DMS 273 treated with DMSO at 0.1 percent for 48 hours (cell line): Measurements from ENCODE around the gene BTBD18.
"Not testable (repeated sequence)": the region's sequence is repeated elsewhere in the genome, so short reads cannot be mapped to it uniquely, and the experiment has no call there.

ENCODE experiments used
- DNase-seq: peaks from one replicate; lab custom pipeline; 2025; lab: John Stamatoyannopoulos, UW

The BTBD18 gene

DNA sequence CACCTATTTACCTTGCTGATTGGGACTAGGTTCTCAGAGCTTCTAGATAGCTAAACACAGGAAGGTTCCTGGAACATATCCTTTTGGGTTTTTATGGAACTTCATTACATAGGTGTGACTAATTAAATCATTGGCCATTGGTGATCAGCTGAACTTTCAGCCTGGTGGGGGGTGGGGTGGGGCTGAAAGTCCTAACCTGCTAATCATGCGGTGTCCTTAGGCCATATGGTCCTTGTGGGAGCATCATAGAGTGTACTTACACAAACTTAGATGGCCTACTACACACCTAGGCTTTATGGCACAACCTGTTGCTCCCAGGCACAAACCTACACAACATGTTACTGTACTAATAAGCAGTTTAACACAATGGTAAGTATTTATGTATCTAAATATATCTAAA lies 19.0 kb downstream of the BTBD18 start:
- DNase-seq: no peak

- DNase-seq: no peak
These were observed 22.1 kb downstream of the BTBD18 start for GRCh38 chr11:57729479-57729878.

- DNase-seq: no peak
These were observed 22.8 kb downstream of the BTBD18 start for GRCh38 chr11:57728829-57729228.

DNA sequence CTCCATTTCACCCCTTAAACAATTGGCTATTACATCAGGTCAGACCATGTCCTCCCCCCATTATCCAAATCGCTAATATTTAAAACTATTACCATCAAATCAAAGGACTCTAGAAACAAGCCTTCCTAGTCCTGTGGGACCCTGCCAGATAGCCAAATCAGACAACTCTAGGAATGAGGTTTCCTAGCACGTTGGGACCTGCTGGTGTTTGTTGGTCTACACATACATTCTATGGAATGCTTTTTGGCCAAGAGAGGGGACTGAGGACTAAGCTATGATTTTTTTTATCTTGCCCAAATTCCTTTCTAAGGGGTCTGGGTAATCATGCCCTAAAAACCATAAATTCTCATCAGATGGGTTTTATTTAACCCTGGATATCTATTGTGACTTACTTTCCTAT lies 24.4 kb downstream of the BTBD18 start:
- no peak for DNase-seq

- not testable (repeated sequence) for DNase-seq
These were observed 34.9 kb downstream of the BTBD18 start for GRCh38 chr11:57716726-57717125.

DNA sequence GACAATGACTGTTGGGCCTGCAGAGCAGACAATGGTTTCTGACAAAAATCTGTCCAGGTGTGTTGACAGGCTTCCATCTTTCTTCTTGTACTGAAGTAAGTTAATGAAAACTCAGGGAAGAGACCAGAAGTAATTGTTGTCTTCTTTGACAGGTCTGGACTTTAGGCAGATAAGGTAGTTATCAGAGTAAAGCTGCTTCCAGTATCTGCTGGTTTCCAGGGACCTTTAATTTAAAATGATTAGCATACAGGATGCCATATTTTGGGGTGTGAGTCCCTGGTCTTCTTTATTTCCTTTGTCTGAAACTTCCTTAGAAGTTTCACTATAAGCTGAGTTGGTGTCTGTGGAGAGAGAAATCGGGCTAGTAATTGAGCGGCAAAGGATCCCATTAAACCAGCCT lies 37.8 kb downstream of the BTBD18 start:
- DNase-seq: no peak

DNA sequence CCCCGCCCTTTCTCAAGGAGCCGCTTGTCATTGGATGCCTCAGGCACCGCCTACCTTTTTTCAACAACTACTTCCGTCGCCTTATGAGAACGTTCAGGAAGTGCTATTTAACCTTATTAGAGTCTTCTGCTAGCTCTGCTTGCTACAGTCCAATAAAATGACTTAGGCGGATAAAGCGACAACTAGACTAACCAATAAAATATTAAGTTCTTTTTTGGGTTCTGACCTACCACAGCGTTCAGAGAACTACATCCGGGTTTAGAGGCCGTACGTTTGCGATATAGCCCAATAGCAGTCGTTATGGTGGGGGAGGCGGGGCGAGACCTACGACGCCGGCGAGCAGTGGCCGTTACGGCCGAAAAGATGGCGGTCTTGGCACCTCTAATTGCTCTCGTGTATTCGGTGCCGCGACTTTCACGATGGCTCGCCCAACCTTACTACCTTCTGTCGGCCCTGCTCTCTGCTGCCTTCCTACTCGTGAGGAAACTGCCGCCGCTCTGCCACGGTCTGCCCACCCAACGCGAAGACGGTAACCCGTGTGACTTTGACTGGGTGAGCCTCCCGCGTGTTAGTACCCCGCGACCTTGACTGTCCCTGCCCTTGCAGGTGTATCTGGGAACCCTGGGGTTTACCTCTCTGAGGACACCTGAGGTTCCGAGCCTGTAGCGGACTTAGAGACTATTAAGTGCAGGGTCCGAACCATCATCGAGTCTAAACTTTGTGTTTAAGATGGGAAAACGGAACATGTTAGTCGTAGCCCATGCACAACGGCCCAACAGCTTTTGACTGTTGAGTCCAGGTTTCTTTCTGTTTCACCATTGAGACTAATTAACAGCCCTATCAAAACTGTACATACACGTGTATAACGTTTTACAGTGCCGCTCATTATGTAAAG lies 39.1 kb downstream of the BTBD18 start, which contains the start of gene TMX2:
TSS of gene TMX2 (plus strand) at position 338 of the 895 bp plus-strand sequence. CDS start at position 364, 26 bp downstream.
- peak; percentile 97 for DNase-seq

DNA sequence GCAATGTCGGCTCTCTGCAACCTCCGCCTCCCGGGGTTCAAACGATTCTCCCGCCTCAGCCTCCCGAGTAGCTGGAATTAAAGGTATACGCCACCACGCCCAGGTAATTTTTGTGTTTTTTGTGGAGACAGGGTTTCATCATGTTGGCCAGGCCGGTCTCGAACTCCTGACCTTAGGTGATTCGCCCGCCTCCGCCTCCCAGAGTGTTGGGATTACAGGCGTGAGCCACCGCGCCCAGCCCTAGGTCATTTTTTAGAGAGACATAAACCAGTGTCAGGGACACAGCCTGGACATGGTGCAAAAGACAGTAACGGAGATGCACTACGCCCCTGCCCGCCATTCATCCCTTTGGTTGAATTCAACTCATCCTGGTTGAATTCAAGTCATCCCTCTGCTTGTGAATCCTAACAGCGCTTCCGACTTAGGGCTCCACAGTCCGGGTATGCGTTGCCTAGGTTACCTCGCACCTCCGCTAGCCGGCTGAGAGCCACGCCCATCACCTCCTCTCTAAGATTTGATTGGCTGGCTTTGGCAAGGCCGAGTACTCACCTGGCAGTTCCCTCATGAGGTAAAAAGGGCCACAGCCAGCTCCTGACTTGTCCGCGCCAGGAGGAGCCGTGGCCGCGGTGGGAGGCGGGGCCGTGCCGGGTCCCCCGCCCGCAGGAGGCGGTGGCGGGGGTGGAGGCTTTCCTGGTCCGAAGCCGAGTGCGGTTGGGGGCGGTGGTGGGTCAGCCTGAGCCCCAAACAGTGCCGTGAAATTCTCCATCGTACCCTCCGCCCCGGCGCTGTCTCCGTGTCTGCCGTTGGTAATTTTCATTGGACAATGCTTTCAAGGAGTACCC lies 40.0 kb downstream of the BTBD18 start, which contains the start of gene MED19:
TSS of gene MED19 (minus strand) at position 802 of the 842 bp plus-strand sequence. CDS start at position 766, 36 bp downstream.
- peak; percentile 18 for DNase-seq

DNA sequence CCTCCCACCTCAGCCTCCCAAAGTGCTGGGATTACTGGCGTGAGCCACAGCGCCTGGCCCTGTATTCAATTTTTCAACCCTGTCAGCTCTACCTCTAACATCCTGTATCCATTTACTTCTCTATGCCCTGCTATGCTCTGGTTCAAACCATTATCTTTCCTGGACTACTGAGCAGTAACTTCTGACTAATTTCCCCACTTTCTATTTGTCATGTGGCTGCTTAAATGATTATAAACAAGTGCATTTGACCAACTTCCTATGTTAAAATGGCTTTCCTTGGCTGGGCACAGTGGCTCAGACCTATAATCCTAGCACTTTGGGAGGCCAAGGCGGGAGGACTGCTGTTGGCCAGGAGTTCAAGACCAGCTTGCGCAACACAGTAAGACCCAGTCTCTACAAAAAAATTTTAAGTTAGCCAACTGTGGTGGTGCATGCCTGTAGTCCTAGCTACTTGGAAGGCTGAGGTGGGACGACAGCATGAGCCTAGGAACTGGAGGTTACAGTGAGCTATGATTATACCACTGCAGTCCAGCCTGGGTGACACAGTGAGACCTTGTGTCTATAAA lies 41.7 kb downstream of the BTBD18 start:
- DNase-seq: no peak

DNA sequence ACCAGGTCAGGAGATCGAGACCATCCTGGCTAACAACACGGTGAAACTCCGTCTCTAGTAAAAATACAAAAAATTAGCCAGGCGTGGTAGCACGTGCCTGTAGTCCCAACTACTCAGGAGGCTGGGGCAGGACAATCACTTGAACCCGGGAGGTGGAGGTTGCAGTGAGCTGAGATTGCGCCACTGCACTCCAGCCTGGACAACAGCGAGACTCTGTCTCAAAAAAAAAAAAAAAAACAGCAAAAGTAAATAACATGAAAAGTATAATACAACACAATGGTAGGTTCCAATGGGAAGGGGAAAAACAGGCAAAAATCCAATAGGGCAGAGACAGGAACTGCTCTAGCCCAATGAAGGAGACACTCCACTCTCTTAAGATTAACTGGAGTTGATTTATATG lies 46.2 kb downstream of the BTBD18 start:
- DNase-seq: not testable (repeated sequence)

DNA sequence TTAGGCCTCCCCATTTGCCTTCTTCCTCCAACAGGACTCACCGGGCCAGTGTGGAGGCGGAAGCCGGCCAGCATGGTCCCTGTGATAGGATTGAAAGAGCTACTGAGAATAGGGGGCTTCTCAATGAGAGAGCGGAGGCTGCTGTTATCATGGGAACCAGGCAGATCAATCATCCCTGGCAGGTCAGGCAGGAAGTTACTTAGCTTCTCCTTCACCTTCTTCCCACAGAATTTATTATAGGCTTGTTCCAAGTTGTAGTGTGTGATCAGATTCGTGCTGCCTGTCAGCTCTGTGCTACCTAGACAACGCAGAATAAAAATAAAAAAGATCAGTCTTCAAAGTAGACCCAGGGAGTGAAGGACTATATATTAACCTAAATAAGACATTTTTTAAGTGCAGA lies 46.7 kb downstream of the BTBD18 start:
- no peak for DNase-seq

DNA sequence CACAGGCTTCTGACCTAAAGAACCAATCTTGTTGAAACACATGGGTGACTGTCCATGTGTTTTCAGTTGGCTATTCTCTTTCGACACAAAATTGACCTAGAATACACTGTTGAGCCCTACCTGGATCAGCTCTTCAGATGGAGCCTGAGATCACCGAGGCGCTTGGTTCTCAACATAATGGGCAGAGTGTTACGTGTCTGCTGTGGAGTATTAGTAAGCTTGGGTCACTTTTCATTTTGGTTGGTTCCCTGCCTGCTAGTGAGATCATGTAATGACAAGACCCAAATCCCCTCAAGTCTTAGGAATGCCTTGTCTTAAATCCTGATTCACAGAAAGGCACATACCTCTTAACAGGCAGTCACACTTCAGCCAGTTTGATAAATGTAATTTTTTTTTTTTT lies 48.3 kb downstream of the BTBD18 start:
- no peak for DNase-seq

DNA sequence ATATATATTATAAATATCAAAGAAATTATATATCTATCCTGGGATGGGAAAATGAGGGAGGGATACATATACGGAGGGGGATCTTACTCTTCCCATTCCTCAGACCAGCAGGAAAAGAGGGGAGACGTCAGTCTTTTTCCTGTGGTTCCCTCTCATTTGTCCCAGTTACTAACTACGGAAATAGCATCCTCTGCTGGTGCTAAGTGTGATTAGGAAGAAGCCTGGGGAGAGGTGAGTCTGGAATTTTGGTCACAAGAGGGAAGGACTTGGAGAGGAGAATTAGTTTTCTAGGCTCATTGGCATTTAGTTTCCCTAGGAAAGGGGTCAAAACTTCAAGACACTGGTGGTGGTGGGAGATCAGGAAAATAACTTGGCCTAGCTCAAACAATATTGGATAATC lies 51.2 kb downstream of the BTBD18 start:
- no peak for DNase-seq

GRCh38 chr11:57699813-57700212 lies 51.8 kb downstream of the BTBD18 start:
- no peak for DNase-seq

DNA sequence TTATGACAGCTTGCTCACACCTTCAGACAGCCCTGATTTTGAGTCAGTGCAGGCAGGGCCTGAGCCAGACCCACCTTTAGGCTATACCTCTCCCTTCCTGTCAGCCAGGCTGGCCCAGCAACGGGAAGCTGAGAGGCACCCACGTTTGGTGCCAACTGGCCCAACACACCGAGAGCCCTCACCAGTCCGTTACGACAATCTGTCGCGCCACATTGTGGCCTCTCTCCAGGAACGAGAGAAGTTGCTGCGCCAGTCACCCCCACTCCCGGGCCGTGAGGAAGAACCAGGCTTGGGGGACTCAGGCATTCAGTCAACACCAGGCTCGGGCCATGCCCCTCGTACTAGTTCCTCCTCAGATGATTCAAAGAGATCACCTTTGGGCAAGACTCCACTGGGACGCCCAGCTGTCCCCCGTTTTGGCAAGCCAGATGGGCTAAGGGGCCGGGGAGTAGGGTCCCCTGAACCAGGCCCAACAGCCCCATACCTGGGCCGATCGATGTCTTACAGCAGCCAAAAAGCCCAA lies 52.7 kb downstream of the BTBD18 start:
- no peak for DNase-seq
